ENCODE measurements around the gene CLEC2A.
"Not testable (repeated sequence)": the region's sequence is repeated elsewhere in the genome, so short reads cannot be mapped to it uniquely, and the experiment has no call there.

The CLEC2A gene

GRCh38 chr12:9895215-9895971, 36.8 kb downstream of the CLEC2A start:
- no peak for TF ChIP-seq CTCF (IDR thresholded peaks at IDR 0.05; ENCODE audit: low read depth, low read length, missing control alignments)
- no peak for DNase-seq (ENCODE audit: low read depth)
- no peak overlapping the region for H3K4me3 ChIP-seq (ENCODE audit: low read depth, low read length)

- DNase-seq (ENCODE audit: low read depth) = no peak
- no peak overlapping the region for H3K4me3 ChIP-seq (ENCODE audit: low read depth, low read length)
- no peak for TF ChIP-seq CTCF (IDR thresholded peaks at IDR 0.05; ENCODE audit: low read depth, low read length, missing control alignments)
These were observed 43.4 kb downstream of the CLEC2A start for GRCh38 chr12:9888665-9889273.

- no peak for TF ChIP-seq CTCF (IDR thresholded peaks at IDR 0.05; ENCODE audit: low read depth, low read length, missing control alignments)
- no peak overlapping the region for H3K4me3 ChIP-seq (ENCODE audit: low read depth, low read length)
- DNase-seq (ENCODE audit: low read depth) = no peak
These were observed 49.0 kb downstream of the CLEC2A start for GRCh38 chr12:9883175-9883574.

GRCh38 chr12:9881988-9882387, 50.2 kb downstream of the CLEC2A start:
- no peak for DNase-seq (ENCODE audit: low read depth)
- no peak for TF ChIP-seq CTCF (IDR thresholded peaks at IDR 0.05; ENCODE audit: low read depth, low read length, missing control alignments)
- H3K4me3 ChIP-seq (ENCODE audit: low read depth, low read length) = no peak overlapping the region

- TF ChIP-seq CTCF (IDR thresholded peaks at IDR 0.05; ENCODE audit: low read depth, low read length, missing control alignments) = no peak
- no peak for DNase-seq (ENCODE audit: low read depth)
- no peak within 1 kb of the TSS for H3K4me3 ChIP-seq (ENCODE audit: low read depth, low read length)
These were observed 50.9 kb downstream of the CLEC2A start, which contains the start of gene KLRF2 for GRCh38 chr12:9881246-9881645. Gene KLRF2 (plus strand): TSS chr12:9881489. CDS start chr12:9881596, 107 bp downstream.

- no peak overlapping the region for H3K4me3 ChIP-seq (ENCODE audit: low read depth, low read length)
- no peak for TF ChIP-seq CTCF (IDR thresholded peaks at IDR 0.05; ENCODE audit: low read depth, low read length, missing control alignments)
- DNase-seq (ENCODE audit: low read depth) = no peak
These were observed 51.6 kb downstream of the CLEC2A start for GRCh38 chr12:9880532-9881078.

- H3K4me3 ChIP-seq (ENCODE audit: low read depth, low read length); DNase-seq (ENCODE audit: low read depth): not testable (repeated sequence)
These were observed 56.0 kb downstream of the CLEC2A start for GRCh38 chr12:9876120-9876519.
